ENCODE measurements around the gene CLDN18. TPM values are rescaled to one million over a fixed set of nuclear protein-coding genes. Genes with fewer than 3 reads are reported as not detected.

Gene CLDN18
- total RNA-seq, 1 donor from 2014 or later: not detected

GRCh38 chr3:138025553-138025952 is 15.6 kb downstream of the CLDN18 start:
- no peak for DNase-seq (ENCODE audit: low read depth)

DNA sequence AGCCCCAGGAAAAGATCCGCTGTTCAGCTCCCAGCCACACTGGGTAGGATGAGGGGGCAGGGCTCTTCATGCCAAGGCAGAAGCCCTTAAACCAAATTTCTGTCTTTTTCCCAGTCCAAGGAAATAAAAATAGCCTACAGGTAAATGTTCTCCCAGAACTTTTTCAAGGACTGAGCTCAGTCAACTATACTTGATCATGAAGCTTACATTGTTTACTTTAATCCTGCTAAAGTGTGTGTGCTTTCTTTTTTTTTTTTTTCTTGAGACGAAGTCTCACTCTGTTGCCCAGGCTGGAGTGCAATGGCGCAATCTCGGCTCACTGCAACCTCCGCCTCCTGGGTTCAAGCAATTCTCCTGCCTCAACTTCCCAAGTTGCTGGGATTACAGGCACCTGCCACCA is 17.9 kb downstream of the CLDN18 start:
- DNase-seq (ENCODE audit: low read depth): no peak

- no peak for DNase-seq (ENCODE audit: low read depth)
Measured at GRCh38 chr3:138030734-138031280, 20.8 kb downstream of the CLDN18 start.

DNA sequence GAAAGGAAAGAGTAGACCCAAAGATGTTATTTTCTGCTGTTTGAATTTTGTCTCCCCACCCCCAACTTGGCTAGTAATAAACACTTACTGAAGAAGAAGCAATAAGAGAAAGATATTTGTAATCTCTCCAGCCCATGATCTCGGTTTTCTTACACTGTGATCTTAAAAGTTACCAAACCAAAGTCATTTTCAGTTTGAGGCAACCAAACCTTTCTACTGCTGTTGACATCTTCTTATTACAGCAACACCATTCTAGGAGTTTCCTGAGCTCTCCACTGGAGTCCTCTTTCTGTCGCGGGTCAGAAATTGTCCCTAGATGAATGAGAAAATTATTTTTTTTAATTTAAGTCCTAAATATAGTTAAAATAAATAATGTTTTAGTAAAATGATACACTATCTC is 21.6 kb downstream of the CLDN18 start:
- no peak for DNase-seq (ENCODE audit: low read depth)

GRCh38 chr3:138032567-138032966 is 22.6 kb downstream of the CLDN18 start:
- DNase-seq (ENCODE audit: low read depth): no peak

DNA sequence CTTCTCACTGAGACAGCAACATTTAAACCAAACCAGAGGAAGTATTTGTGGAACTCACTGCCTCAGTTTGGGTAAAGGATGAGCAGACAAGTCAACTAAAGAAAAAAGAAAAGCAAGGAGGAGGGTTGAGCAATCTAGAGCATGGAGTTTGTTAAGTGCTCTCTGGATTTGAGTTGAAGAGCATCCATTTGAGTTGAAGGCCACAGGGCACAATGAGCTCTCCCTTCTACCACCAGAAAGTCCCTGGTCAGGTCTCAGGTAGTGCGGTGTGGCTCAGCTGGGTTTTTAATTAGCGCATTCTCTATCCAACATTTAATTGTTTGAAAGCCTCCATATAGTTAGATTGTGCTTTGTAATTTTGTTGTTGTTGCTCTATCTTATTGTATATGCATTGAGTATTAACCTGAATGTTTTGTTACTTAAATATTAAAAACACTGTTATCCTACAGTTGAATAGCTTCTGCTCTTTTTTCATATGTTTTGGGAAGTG is 23.3 kb downstream of the CLDN18 start:
- DNase-seq (ENCODE audit: low read depth): no peak

DNA sequence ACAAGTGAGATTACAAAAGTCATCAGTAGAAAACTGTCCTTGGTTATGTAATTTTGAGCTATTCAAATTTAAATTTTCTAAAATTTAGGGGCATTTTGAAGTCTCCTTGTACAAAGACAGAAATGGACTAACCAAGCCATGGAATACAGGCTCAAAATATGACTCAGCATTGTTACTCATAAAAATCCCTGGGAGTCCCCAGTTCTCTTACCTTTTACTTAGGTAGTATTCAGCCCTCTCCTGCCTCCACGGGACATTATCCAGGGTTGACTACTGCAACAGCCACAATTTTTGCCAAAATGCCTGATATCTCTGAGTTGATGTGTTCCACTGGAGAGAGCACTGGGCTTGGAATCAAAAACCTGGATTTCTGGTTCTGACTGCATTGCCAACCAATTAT is 25.0 kb downstream of the CLDN18 start:
- DNase-seq (ENCODE audit: low read depth): no peak

DNA sequence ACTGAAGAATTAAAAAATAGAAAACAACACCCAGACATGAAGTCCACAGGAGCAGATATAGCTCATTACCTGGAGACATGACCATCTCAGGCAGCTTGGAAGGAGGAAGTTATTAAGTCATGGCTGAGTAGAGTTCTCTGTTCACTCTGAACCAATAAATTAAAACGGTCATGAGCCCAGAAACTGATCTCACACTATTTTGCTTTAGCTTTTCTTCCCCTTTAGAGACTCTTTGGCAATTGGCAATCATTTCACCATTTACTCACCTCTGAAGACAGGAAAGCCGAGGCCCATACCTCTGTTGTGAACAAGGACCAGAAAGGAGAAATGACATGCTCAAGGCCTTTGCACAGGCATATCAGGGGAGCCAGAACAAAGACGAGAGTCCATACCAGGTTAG is 26.6 kb downstream of the CLDN18 start:
- DNase-seq (ENCODE audit: low read depth): no peak

DNA sequence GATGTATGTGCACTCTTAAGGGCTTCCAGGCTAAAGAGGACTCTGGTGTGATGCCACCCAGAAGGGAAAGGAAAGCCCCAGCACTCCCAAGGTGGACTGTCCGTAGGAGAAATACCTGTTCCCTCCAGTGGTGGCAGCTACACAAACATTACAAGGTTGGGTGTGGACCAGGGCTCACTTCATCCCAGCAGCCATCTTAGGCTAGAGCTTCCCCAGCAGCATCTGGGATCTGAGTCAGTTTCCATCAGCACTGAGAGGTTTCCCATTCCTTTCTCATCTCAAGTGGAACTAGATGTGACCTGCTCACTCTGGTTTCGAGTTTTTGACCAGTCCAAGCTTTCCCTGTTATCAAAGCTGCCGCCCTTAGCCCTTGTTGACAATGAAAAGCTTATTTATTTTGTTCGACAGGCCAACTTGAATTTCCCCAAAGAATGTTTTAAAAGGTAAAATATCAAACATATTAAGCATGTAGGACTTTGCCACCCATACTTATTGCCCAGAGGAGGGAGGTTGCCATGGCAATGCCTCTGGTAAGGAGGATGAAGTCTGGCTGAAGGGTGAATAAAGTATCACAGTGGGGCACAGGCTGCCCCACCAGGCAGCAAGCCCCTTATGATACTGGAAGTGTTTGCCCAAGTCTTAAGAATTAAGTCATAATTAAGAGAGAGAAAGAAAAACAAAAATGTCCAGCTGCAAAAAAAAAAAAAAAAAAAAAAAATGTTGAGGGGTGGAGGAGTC is 28.9 kb downstream of the CLDN18 start:
- no peak for DNase-seq (ENCODE audit: low read depth)

GRCh38 chr3:138042043-138042442 is 32.1 kb downstream of the CLDN18 start:
- peak; percentile 26 for DNase-seq (ENCODE audit: low read depth)

DNA sequence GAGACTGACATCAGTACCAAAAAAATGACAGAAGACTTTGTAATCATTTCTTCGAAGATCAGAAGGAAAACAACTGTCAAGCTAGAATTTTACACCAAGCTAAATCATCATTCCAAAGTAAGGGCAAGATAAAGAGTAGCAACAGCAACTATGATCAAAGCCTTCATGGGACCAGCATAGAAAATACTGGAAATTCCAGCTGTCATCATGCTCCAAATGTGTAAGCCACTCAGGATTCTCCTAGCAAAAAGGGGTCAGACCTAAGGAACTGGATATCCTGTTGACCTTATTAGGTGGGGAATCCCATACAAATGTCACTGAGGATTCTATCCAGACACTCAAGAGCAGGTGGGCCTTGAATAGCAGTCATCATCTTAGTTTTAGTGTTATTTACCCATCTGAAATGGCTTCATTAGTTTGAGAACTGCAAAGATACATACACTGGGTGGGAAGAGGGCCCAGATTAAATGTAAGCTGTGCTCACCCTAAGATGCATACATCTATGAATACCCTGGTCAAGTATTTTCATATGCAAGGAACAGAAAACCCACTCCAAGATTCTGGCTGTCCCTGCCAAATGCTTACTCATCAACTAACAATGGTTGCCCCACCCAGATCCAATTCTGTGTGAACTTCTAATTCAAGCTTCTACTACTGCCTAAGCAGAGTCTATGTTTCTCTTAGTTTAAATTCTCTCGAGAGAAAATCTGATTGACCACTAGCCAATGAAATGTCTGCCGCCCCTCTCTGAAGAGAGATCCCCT is 33.5 kb downstream of the CLDN18 start:
- peak; percentile 68 for DNase-seq (ENCODE audit: low read depth)

DNA sequence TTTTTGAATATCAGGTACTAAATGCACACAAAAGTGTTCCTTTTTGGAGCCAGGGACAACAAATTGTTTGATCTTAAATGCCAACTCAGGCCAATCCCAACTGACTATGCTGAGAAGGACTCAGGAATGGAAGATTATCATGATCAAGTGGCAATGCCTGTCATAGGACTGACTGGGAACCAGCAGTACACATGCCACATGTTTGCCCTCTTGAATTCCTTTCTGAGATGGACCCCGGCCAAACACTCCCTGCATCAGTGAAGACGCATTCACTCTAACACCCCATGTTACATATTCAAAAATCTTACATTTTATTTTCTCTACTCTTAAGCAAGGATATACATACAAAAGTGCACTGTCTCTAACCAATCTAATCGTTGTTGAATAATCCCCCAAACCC is 36.1 kb downstream of the CLDN18 start:
- DNase-seq (ENCODE audit: low read depth): no peak

GRCh38 chr3:138046955-138047354 is 37.0 kb downstream of the CLDN18 start:
- DNase-seq (ENCODE audit: low read depth): no peak

DNA sequence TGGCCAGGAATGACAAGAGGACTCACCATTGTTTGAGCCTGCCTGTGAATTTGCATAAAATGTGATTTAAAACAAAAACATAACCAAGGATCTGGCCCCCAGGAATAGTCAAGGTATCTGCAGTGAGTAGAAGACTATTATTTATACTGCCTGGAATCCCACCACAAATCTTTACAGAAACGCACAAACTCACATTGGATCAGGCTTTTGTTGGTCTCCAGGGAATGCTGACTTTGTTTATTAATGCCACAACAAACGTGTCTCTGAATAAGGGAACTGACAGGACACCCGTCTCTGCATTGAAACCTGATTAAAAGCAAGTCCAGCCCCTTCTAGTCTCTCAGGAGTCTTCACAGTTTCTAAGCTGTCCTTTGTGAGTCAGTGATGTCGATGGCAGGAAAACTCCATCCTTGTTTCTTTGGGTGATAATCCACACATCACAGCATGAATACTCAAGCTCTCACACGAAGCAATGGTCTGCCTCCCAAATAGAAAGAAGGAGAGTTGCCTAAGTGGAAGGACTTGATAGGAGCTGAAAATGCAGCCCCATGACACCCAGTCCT is 37.7 kb downstream of the CLDN18 start:
- DNase-seq (ENCODE audit: low read depth): no peak

DNA sequence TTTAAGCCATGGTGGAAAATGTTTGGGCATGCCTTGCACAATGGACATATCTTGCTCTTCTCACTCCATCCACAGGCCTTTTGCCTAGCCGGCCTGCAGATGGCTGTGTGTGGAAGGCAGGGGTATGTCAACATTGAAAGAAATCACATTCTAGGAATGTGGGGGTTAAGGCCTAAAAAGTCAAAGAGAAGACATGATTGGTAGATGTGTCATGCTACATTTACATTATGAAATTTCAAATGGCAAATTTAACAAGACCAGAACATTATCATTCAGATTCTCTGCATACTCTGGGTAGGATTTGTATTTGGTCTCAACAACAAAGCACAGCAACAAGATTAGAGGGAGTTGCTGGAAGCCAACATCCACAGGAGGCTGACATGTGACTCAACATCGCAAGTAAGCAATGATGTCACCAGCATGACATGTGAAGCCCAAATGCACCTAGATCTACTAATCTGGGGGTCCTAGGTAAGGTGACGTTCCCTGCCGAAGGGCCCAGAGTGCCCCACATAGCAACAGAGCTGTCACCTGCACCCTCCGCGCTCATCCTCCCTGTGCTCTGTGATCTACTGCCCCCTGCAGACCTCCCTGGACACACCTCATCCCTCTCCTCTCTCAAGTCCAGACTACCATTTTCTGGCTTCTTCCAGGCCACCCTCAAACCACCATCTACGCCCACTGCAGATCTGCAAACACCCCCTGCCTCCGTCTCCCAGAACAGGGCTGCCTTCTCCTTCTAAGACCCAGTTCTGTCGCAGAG is 39.4 kb downstream of the CLDN18 start:
- no peak for DNase-seq (ENCODE audit: low read depth)

DNA sequence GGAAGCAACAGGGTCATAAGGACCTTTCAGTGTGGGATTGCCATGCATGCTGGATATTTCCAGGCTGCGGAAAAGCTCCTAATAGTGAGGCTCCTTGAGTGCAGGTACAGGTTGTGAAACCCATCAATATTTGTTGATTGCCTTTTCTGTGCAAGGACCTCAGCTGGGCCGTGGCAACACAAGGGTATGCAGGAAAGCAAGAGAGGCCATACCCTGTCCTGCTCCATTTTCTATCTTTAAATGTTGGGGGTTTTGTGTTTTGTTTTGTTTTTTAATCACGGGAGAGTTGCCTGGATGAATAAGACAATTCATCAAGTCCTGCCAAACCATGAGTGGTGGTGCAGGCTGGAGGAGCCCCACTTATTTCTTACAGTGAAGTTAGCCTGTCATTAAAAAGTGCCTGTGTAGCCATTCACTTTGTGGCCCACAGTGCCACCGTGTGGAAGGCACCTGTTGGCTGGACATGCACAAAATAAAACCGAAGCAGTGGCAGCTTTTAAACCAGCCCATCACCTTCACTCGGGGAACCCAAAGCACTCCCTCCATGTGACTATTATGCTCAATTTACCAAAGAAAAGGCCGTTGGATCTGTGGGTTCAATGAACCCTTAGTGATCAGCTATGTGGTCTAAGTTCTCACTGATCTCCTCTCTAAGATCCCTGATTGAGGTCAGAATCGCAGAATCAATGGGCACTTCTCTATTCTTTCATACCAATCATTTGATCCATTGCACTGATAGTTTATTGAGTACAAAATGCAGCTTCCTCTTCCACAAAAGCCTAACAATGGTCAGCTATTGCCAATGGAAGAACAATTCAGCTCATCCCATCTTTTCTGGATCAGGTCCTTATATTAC is 42.2 kb downstream of the CLDN18 start:
- peak; percentile 63 for DNase-seq (ENCODE audit: low read depth)

DNA sequence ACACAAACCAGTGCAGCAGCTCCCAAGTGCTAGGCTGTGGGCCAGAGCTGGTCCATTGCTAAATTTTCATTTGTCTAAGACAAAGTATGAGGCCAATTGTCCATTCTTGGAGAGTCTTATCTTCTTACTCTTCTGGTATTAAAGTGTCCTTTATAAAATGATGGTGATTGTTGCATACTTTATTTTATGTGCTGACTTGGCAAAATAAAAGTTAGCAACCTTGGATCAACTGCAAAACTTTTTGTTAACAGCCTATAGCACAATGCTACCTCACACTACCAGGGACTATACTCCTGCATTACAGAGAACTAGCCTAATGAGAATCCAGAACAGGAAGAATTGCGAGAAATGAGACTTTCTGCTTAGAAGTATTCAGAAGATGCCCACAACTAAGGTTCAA is 44.1 kb downstream of the CLDN18 start:
- no peak for DNase-seq (ENCODE audit: low read depth)

DNA sequence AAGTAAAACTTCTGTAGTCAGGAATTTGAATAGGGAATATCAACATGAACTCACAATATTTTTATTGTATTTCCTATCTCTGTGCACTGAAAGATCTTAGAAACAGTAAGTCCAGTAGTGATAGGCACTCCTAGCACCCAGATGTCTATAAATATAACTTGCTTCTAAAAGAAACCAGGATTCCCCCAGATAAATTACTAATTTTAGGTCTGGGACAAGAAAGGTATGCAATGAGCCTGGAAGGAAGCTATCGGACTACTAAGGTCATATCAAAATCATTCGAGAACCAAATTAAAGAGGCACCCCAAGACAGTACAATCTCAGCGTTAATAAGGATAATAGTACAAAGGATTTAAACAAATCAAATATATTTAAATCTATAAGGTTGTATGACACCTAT is 47.4 kb downstream of the CLDN18 start:
- DNase-seq (ENCODE audit: low read depth): no peak

DNA sequence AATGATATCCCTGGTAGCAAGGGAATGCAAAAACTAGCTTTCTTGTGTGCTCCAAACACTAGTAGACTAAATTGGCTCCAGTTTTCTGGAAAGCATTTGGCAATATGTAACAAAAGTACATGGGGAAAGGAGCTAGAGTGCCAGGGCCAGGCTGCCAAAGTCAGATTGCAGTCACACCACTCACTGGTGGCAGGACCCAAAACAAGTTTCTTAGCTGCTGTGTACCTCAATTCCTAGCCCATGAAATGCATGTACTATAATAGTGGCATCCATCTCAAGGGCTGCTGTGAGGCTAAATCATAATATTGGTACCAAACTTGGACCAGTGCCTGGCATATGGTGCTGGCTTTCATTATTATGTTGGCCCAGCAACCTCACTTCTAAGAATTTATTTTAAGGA is 49.3 kb downstream of the CLDN18 start:
- DNase-seq (ENCODE audit: low read depth): no peak

DNA sequence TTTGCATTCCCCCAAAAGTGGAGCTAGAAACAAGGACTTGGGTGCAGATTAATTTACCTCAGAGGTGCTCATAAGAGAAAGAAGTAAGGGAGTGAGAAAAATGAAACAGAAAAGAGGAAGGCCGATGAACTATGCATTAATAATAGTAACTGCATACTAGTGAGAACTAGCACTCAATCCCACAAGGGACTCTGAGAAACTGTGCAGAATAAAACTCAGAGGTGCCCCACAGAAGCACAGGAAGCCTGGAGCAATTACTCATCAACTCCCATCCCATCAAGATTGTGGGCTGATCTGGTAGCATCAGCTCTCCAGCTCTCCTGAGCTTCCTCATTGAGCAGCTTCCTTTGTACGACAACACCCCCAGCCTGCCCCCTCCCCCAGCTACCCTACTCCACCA is 50.8 kb downstream of the CLDN18 start:
- no peak for DNase-seq (ENCODE audit: low read depth)

Measured in myocyte (in vitro differentiated cells).